A549 treated with RU486 at 1 μM for 4 hours (cell line): Measurements from ENCODE around the gene UGDH. TPM values are rescaled to one million over a fixed set of nuclear protein-coding genes. Genes with fewer than 3 reads are reported as not detected.

Experiments
- total RNA-seq: library from RNA; stranded (reverse); fragments of 200-300 nt; extraction: Qiagen RNA extraction; gene quantifications from 5 replicates; pipeline ENCODE4 v1.2.3, GENCODE V29; 2022; ENCODE audit warnings: low read depth

UGDH gene
- 256 to 418 TPM (median 273 TPM) in 5 replicates for total RNA-seq

GRCh38 chr4:39527296-39528060, at the start of gene UGDH:
Gene UGDH (minus strand): TSS chr4:39527439. CDS start chr4:39521512, 5,927 bp downstream.

GRCh38 chr4:39458505-39459300, 68.5 kb downstream of the UGDH start, which contains the start of the genes LIAS and RPL9:
Gene LIAS (plus strand): TSS chr4:39459056. CDS start chr4:39459118, 62 bp downstream.
Gene RPL9 (minus strand): TSS chr4:39458922. CDS start chr4:39458439, 483 bp downstream.

Other genes with a start within 250 kb of the UGDH start
- gene RFC1, start 161.1 kb downstream of the UGDH start, total RNA-seq, result 17.4 to 21.2 TPM (median 19.9 TPM) in 5 replicates
- gene KLB, start 120.5 kb downstream of the UGDH start, total RNA-seq, result 0.06 to 0.18 TPM (median 0.13 TPM) in 5 replicates
- 847 to 1,812 TPM (median 993 TPM) in 5 replicates for gene RPL9, start 68.5 kb downstream of the UGDH start, total RNA-seq
- 9.2 to 13.8 TPM (median 9.5 TPM) in 5 replicates for gene LIAS, start 68.4 kb downstream of the UGDH start, total RNA-seq
- gene SMIM14, start 111.4 kb upstream of the UGDH start, total RNA-seq, result 14.3 to 20.0 TPM (median 18.1 TPM) in 5 replicates
- 64.5 to 99.2 TPM (median 80.8 TPM) in 5 replicates for gene UBE2K, start 170.7 kb upstream of the UGDH start, total RNA-seq